Endothelial cell of umbilical vein (primary cell): ENCODE data around the gene UGCG. TPM values are rescaled to one million over a fixed set of nuclear protein-coding genes. Genes with fewer than 3 reads are reported as not detected.

ENCODE experiments used
- microRNA-seq: library from miRNA; unstranded; fragments of <30 nt; microRNA quantifications from one replicate; pipeline ENCODE4 v1.2.0, GENCODE V29; 2021; ENCODE audit warnings: borderline number of aligned reads, borderline replicate concordance
- polyA plus RNA-seq, 4 experiments: library from polyadenylated mRNA; depleted of rRNA in 3 of 4; stranded (reverse) in 3 of 4; unstranded in 1 of 4; fragments of >200 nt; gene quantifications; 2 replicates each; pipeline versions ENCODE4 v1.2.1 to v1.2.3, GENCODE V29; 2011 to 2012; ENCODE audit warnings: missing spikeins in 1 of 4
- small RNA-seq: library from RNA; depleted of rRNA; stranded (forward); fragments of <200 nt; gene quantifications from one replicate; pipeline ENCODE3, GENCODE V24; 2012; ENCODE audit warnings: low replicate concordance, low read depth; ENCODE audit not compliant: insufficient read depth, insufficient read length
- total RNA-seq: library from RNA; stranded (reverse); gene quantifications from 2 replicates; pipeline ENCODE4 v1.2.3, GENCODE V29; 2021

UGCG gene
- total and polyA plus RNA-seq, 2 donors (not counting 3 experiments of a cell fraction or from before 2014, with no cell fraction given), result 28.5 to 38.5 TPM

Small RNAs within 50 kb of the gene (microRNA-seq; reads per million reads assigned to microRNA genes)
- gene MIR4668, result not detected

Small RNAs within 50 kb of the gene (small RNA-seq; reads per million reads assigned to genes)
- gene MIR4668, result not detected

Other genes starting within 250 kb of the UGCG start
- gene GNG10, start 235.2 kb upstream of the UGCG start, total RNA-seq, result 32.9 and 33.0 TPM in 2 replicates
- gene GNG10, start 235.2 kb upstream of the UGCG start, polyA plus RNA-seq, result 22.3 and 31.9 TPM in 2 replicates
- not detected in 2 replicates for gene SHOC1, start 101.9 kb upstream of the UGCG start, total RNA-seq
- gene SHOC1, start 101.9 kb upstream of the UGCG start, polyA plus RNA-seq, result not detected in 2 replicates